Ishikawa (cell line): ENCODE data around the gene MYO15A.
A peak's percentile ranks its signal among the peaks of the same experiment; 100 is the strongest.

ENCODE experiments used
- CEBPB ChIP-seq: IDR thresholded peaks from 2 replicates; pipeline ENCODE4 v1.6.1; 2012
- CREB1 ChIP-seq: IDR thresholded peaks from 2 replicates; pipeline ENCODE4 v1.6.1; 2012; ENCODE audit warnings: low read depth
- EGR1 ChIP-seq: IDR thresholded peaks from 2 replicates; pipeline ENCODE4 v1.6.1; 2012
- EP300 ChIP-seq: IDR thresholded peaks from 2 replicates; pipeline ENCODE4 v1.6.1; 2012; ENCODE audit warnings: borderline replicate concordance
- FOXM1 ChIP-seq: IDR thresholded peaks from 2 replicates; pipeline ENCODE4 v1.6.1; 2012; ENCODE audit warnings: low read depth, borderline replicate concordance
- NFIC ChIP-seq: IDR thresholded peaks from 2 replicates; pipeline ENCODE4 v1.6.1; 2012
- RAD21 ChIP-seq: IDR thresholded peaks from 2 replicates; pipeline ENCODE4 v1.6.1; 2012; ENCODE audit warnings: low read depth
- TAF1 ChIP-seq: IDR thresholded peaks from 2 replicates; pipeline ENCODE4 v1.6.1; 2012; ENCODE audit warnings: low read depth, mild to moderate bottlenecking
- TCF12 ChIP-seq: IDR thresholded peaks from 2 replicates; pipeline ENCODE4 v1.6.1; 2012; ENCODE audit warnings: low read depth
- TEAD4 ChIP-seq: IDR thresholded peaks from 2 replicates; pipeline ENCODE4 v1.6.1; 2012
- YY1 ChIP-seq: IDR thresholded peaks from 2 replicates; pipeline ENCODE4 v1.6.1; 2012; ENCODE audit warnings: low read depth
- ZBTB7A ChIP-seq: IDR thresholded peaks from 2 replicates; pipeline ENCODE4 v1.6.1; 2012; ENCODE audit warnings: low read depth
- TF ChIP-seq, protein P1 (sequence below): IDR thresholded peaks from 2 replicates; pipeline ENCODE4 v1.6.1; 2012
- TF ChIP-seq, protein P2 (sequence below): IDR thresholded peaks from 2 replicates; pipeline ENCODE4 v1.6.1; 2012
- TF ChIP-seq, protein P3 (sequence below): IDR thresholded peaks from 2 replicates; pipeline ENCODE4 v1.6.1; 2012; ENCODE audit warnings: low read depth, mild to moderate bottlenecking

The MYO15A gene

DNA sequence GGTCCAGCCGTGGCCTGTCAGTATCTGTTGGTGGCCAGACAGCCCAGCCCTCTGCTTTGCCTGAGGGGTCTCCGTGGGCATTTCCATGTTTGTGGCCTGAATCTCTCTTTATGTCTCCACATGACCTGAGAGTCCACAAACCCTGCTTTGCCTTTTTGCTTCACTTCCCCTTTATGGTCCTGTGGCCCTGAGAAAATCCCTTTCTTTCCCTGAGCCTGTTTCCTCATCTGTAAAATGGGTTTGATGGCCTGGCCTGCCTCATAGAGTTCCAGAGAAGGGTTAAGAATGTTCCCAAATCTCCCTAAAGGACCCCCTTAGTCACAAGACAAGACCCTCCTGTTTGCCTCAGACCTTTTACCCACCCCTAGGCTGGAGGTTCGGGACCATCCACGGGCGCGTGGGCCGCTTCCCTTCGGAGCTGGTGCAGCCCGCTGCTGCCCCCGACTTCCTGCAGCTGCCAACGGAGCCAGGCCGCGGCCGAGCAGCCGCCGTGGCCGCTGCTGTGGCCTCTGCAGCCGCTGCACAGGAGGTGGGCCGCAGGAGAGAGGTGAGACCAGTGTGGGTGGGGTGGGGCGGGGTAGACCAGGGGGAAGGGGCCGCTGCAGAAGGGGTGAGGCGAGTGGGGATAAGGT is 48.9 kb downstream of the MYO15A start:
- TF ChIP-seq YY1 (no peak), ZBTB7A (no peak), EGR1 (no peak), CREB1 (no peak), NFIC (no peak), TCF12 (no peak), RAD21 (no peak), EP300 (no peak)
- TF ChIP-seq, protein P1, sequence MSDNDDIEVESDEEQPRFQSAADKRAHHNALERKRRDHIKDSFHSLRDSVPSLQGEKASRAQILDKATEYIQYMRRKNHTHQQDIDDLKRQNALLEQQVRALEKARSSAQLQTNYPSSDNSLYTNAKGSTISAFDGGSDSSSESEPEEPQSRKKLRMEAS = no peak
- TF ChIP-seq, protein P2, sequence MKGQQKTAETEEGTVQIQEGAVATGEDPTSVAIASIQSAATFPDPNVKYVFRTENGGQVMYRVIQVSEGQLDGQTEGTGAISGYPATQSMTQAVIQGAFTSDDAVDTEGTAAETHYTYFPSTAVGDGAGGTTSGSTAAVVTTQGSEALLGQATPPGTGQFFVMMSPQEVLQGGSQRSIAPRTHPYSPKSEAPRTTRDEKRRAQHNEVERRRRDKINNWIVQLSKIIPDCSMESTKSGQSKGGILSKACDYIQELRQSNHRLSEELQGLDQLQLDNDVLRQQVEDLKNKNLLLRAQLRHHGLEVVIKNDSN = no peak

DNA sequence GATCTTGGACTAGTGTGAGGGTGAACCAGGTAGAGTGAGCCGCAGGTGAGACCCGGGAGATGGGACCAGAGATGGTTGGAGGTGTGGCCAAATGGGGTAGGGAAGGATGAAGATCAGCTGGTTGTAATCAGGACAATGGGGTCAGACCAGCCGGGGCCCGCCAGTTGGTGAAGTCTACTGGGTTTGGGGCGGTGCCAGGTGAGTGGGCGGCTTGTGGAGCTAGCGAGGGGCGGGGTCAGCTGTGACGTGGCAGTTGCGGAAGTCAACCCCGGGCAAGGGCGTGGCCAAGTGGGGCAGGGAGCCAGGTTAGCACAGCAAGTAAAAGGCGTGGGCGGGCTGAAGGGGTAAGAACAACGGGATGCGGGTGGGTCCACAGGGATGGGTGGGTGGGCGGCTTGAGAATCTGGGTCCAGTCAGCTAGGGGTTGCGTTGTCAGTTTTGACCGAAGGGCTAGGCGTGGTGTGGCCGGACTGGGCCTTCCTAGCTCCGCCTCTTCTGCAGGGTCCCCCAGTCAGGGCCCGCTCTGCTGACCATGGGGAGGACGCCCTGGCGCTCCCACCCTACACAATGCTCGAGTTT is 49.6 kb downstream of the MYO15A start:
- TF ChIP-seq CEBPB (no peak), TCF12 (no peak), EP300 (no peak), EGR1 (peak; percentile 96), YY1 (no peak), ZBTB7A (no peak), NFIC (peak; percentile 47), CREB1 (peak; percentile 54; the same call in 1 of the 2 replicates)
- TF ChIP-seq, protein P2 = no peak
- TF ChIP-seq, protein P3, sequence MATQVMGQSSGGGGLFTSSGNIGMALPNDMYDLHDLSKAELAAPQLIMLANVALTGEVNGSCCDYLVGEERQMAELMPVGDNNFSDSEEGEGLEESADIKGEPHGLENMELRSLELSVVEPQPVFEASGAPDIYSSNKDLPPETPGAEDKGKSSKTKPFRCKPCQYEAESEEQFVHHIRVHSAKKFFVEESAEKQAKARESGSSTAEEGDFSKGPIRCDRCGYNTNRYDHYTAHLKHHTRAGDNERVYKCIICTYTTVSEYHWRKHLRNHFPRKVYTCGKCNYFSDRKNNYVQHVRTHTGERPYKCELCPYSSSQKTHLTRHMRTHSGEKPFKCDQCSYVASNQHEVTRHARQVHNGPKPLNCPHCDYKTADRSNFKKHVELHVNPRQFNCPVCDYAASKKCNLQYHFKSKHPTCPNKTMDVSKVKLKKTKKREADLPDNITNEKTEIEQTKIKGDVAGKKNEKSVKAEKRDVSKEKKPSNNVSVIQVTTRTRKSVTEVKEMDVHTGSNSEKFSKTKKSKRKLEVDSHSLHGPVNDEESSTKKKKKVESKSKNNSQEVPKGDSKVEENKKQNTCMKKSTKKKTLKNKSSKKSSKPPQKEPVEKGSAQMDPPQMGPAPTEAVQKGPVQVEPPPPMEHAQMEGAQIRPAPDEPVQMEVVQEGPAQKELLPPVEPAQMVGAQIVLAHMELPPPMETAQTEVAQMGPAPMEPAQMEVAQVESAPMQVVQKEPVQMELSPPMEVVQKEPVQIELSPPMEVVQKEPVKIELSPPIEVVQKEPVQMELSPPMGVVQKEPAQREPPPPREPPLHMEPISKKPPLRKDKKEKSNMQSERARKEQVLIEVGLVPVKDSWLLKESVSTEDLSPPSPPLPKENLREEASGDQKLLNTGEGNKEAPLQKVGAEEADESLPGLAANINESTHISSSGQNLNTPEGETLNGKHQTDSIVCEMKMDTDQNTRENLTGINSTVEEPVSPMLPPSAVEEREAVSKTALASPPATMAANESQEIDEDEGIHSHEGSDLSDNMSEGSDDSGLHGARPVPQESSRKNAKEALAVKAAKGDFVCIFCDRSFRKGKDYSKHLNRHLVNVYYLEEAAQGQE = no peak

DNA sequence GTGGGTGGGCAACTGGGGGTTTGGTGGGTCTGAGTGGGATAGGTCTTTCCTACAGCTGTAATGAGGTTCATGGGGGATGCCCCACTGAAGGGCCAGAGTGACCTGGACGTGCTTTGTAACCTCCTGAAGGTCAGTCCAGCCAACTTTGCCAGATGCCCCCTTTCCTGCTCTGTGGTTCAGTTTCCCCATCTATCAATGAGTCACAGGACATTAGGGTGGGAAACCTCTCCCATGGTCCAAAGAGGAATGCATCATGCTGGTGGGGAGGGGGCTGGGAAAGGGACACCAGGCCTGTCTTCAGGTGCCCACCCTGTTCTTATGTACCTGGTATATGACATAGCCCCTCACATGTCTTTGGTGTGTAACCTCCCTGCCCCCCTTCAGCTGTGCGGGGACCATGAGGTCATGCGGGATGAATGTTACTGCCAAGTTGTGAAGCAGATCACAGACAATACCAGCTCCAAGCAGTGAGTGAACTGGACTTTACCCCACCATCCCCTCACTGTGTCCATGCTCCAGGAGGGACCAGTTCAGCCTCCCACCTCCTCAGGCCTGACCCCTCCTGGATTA is 51.1 kb downstream of the MYO15A start:
- TF ChIP-seq NFIC (no peak), CEBPB (no peak), RAD21 (no peak), ZBTB7A (no peak), TCF12 (no peak), FOXM1 (no peak), EGR1 (no peak), TAF1 (no peak), YY1 (no peak), TEAD4 (no peak), EP300 (no peak)
- TF ChIP-seq, protein P3 = no peak
- TF ChIP-seq, protein P1 = no peak

DNA sequence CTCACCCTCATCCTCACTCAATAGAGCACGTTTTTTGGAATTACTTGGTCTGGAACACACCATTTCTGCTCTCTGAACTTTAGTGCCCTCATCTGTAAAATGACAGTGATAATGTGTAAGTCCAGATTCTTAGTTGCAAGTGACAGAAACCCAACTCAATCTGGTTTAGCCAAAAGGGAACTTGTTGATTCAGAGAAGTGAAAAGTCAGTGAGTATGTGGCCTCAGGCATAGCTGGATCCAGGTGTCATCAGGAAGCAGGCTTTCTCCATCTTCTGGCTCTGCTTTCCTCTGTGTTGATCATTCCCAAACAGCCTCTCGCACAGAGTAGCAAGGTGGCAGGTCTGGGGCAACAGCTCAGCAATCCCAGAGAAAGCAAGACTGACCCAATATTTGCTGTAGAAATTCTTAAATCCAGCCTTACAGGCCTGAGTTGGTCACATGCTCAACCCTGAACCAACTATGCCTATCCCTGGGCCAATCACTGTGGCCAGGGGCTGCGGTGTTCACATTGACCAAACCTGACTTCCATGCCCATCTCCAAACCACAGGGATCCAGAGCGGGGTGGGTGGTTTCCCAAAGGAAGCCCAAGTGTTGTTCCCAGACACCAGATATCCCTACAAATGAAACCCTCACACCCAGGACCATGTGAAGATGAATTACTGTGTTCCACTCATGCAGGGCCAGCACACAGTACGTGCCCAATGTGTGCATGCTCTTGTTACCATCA is 51.7 kb downstream of the MYO15A start:
- TF ChIP-seq TAF1 (no peak), TEAD4 (no peak), NFIC (no peak), ZBTB7A (no peak), TCF12 (no peak), FOXM1 (no peak), YY1 (no peak), CEBPB (no peak), EP300 (no peak)
